Colon (tissue), 2 donors: ENCODE measurements around the gene NR3C1.
A peak's percentile ranks its signal among the peaks of the same experiment; 100 is the strongest.

Experiments used
- FAIRE-seq: peaks from 2 replicates; lab custom pipeline; 2012; peaks lifted over from hg19 to GRCh38; lab: Jason Lieb, UNC
- donor health status: control.
- donor health status: control.

Gene NR3C1

GRCh38 chr5:143398451-143399237 lies 4.8 kb downstream of the NR3C1 start:
- FAIRE-seq = no peak

GRCh38 chr5:143398053-143398355 lies 5.5 kb downstream of the NR3C1 start:
- FAIRE-seq = no peak

GRCh38 chr5:143397302-143398052 lies 6.0 kb downstream of the NR3C1 start:
- no peak for FAIRE-seq

- no peak for FAIRE-seq
Measured at GRCh38 chr5:143396353-143396940, 7.0 kb downstream of the NR3C1 start.

GRCh38 chr5:143395638-143396352 lies 7.7 kb downstream of the NR3C1 start:
- peak; percentile 18 for FAIRE-seq

GRCh38 chr5:143393524-143393923 lies 10.0 kb downstream of the NR3C1 start:
- FAIRE-seq = no peak

GRCh38 chr5:143390941-143391340 lies 12.5 kb downstream of the NR3C1 start:
- no peak for FAIRE-seq

GRCh38 chr5:143390258-143390657 lies 13.2 kb downstream of the NR3C1 start:
- no peak for FAIRE-seq

- no peak for FAIRE-seq
Measured at GRCh38 chr5:143386725-143387124, 16.8 kb downstream of the NR3C1 start.

GRCh38 chr5:143384865-143385657 lies 18.4 kb downstream of the NR3C1 start:
- FAIRE-seq = no peak

GRCh38 chr5:143383988-143384387 lies 19.5 kb downstream of the NR3C1 start:
- FAIRE-seq = no peak

- FAIRE-seq = no peak
Measured at GRCh38 chr5:143379606-143380005, 23.9 kb downstream of the NR3C1 start.

GRCh38 chr5:143376911-143377813 lies 26.3 kb downstream of the NR3C1 start:
- no peak for FAIRE-seq

GRCh38 chr5:143376195-143376779 lies 27.2 kb downstream of the NR3C1 start:
- no peak for FAIRE-seq

- no peak for FAIRE-seq
Measured at GRCh38 chr5:143374496-143375217, 28.8 kb downstream of the NR3C1 start.

GRCh38 chr5:143373076-143373475 lies 30.4 kb downstream of the NR3C1 start:
- FAIRE-seq = no peak

GRCh38 chr5:143372187-143372829 lies 31.2 kb downstream of the NR3C1 start:
- no peak for FAIRE-seq

- no peak for FAIRE-seq
Measured at GRCh38 chr5:143370440-143370839, 33.0 kb downstream of the NR3C1 start.

- no peak for FAIRE-seq
Measured at GRCh38 chr5:143364061-143364460, 39.4 kb downstream of the NR3C1 start.
